H7 (cell line): ENCODE measurements around the gene WDR31. TPM values are rescaled to one million over a fixed set of nuclear protein-coding genes. Genes with fewer than 3 reads are reported as not detected.
A peak's percentile ranks its signal among the peaks of the same experiment; 100 is the strongest.

Experiments used
- DNase-seq: peaks from one replicate; pipeline ENCODE4 v3.0.0; 2012
- H3K27me3 ChIP-seq: 2 replicates; pipeline ENCODE4 v1.6.0; 2011; ENCODE audit warnings: mild to moderate bottlenecking, low read length; ENCODE audit not compliant: control insufficient read depth, insufficient read depth
- H3K36me3 ChIP-seq: replicated peaks from 2 replicates; pipeline ENCODE4 v1.5.1; 2011; ENCODE audit warnings: low read length; ENCODE audit not compliant: control insufficient read depth, insufficient read depth
- H3K4me3 ChIP-seq: 2 replicates; pipeline ENCODE4 v1.5.1; 2011; ENCODE audit warnings: low read depth, mild to moderate bottlenecking, control low read depth, low read length, moderate library complexity; ENCODE audit not compliant: insufficient read depth
- total RNA-seq: library from RNA; depleted of rRNA; stranded (reverse); fragments of >200 nt; shearing (Covaris generic); gene quantifications from 2 replicates; pipeline ENCODE4 v1.2.3, GENCODE V29; 2014; rRNA removed

WDR31 gene
- total RNA-seq, 1 experiment from 2014 or later, result 0.38 TPM

- Histone ChIP-seq H3K4me3 (peak overlapping the region; percentile 69), H3K27me3 (no peaks in the 10 kb centered on the region), H3K36me3 (peaks cover 13% of the 10 kb centered on the region)
- peak; percentile 74 for DNase-seq
Observed at GRCh38 chr9:113274474-113275156, 65.5 kb downstream of the WDR31 start.

GRCh38 chr9:113269871-113270270 lies 70.2 kb downstream of the WDR31 start:
- no peak for DNase-seq
- Histone ChIP-seq H3K36me3 (peaks cover 5% of the 10 kb centered on the region), H3K27me3 (no peaks in the 10 kb centered on the region), H3K4me3 (no peak overlapping the region)

GRCh38 chr9:113269355-113269754 lies 70.7 kb downstream of the WDR31 start:
- no peak overlapping the region for H3K4me3 ChIP-seq
- peaks cover 5% of the 10 kb centered on the region for H3K36me3 ChIP-seq
- H3K27me3 ChIP-seq, result no peaks in the 10 kb centered on the region
- no peak for DNase-seq

DNA sequence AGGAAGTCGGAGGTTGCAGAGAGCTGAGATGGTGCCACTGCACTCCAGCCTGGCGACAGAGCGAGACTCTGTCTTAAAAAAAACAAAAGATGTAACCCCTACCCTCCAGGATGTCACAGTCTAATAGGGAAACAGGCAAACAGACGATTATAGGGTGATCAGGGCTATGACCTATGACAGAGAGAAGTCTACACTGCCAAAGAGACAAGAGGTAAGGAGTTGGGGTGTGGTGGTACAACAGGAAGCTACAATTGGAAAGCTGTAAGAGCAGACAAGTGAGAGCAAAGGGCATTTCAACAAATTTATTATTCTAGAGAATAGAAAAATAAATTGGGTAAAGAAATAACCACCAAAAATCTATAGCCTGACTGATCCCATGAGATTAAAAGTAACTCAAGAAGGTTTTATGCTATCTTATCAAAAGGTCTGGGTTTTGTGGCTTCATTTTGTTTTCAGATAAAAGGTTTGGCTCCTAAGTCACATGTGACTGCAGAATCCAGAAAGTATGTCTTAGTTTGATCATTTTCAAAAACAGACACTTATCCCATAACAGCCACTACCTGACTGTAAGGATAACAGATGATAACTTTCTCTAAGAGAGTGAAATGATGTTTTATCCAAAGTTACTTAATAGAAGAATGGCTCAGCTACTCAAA lies 72.0 kb downstream of the WDR31 start:
- Histone ChIP-seq H3K36me3 (peaks cover 3% of the 10 kb centered on the region), H3K4me3 (no peak overlapping the region), H3K27me3 (no peaks in the 10 kb centered on the region)
- DNase-seq, result no peak

DNA sequence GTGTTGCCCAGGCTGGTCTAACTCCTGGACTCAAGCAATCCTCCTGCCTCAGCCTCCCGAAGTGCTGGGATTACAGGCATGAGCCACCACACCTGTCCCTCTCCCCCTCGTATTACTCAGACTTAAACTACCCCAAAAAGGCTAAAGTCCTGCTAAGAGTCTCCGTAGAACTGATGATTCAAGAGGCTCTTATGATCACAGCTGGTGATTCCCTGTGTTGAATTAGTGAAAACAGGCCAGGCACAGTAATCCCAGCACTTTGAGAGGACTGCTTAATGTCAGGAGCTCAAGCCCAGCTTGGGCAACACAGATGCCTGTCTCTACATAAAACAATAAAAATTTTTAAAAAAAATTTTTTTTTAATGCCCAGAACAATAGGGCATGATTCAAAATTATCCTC lies 73.9 kb downstream of the WDR31 start:
- DNase-seq, result no peak
- Histone ChIP-seq H3K36me3 (peaks cover 2% of the 10 kb centered on the region), H3K4me3 (no peak overlapping the region), H3K27me3 (no peaks in the 10 kb centered on the region)

Other genes starting within 250 kb of the WDR31 start
- gene SLC31A2, start 189.3 kb downstream of the WDR31 start, total RNA-seq, result 0.41 and 2.3 TPM in 2 replicates
- gene FKBP15, start 119.0 kb downstream of the WDR31 start, total RNA-seq, result 12.9 and 15.2 TPM in 2 replicates
- 21.8 and 26.7 TPM in 2 replicates for gene SLC31A1, start 118.7 kb downstream of the WDR31 start, total RNA-seq
- gene CDC26, start 64.7 kb downstream of the WDR31 start, total RNA-seq, result 36.0 and 40.8 TPM in 2 replicates
- gene PRPF4, start 64.6 kb downstream of the WDR31 start, total RNA-seq, result 34.5 and 38.4 TPM in 2 replicates
- gene RNF183, start 36.9 kb downstream of the WDR31 start, total RNA-seq, result 0.78 TPM in 1 of 2 replicates, not detected in the other
- gene BSPRY, start 9.3 kb upstream of the WDR31 start, total RNA-seq, result 1.5 and 2.3 TPM in 2 replicates
- gene HDHD3, start 36.7 kb upstream of the WDR31 start, total RNA-seq, result 26.2 and 36.2 TPM in 2 replicates
- 10.9 and 11.6 TPM in 2 replicates for gene ALAD, start 61.0 kb upstream of the WDR31 start, total RNA-seq
- 61.2 and 61.6 TPM in 2 replicates for gene POLE3, start 70.4 kb upstream of the WDR31 start, total RNA-seq
- 0.41 and 0.42 TPM in 2 replicates for gene C9orf43, start 70.5 kb upstream of the WDR31 start, total RNA-seq
- gene RGS3, start 123.5 kb upstream of the WDR31 start, total RNA-seq, result 18.2 and 22.4 TPM in 2 replicates